H9 (cell line): ENCODE results near the gene SLC34A1. TPM values are rescaled to one million over a fixed set of nuclear protein-coding genes. Genes with fewer than 3 reads are reported as not detected.

ENCODE experiments used
- DNase-seq: peaks from one replicate; pipeline ENCODE4 v3.0.0-alpha.2; 2017
- H2AFZ ChIP-seq: one replicate; pipeline ENCODE4 v1.6.1; 2013; ENCODE audit warnings: mild to moderate bottlenecking, low read length, control low read depth, moderate library complexity
- H2AK5ac ChIP-seq: 2 replicates; pipeline ENCODE4 v1.6.1; 2013; ENCODE audit warnings: low read length, control low read depth, mixed read lengths; ENCODE audit not compliant: insufficient read length
- H2BK120ac ChIP-seq: one replicate; pipeline ENCODE4 v1.6.1; 2013; ENCODE audit warnings: low read depth, mild to moderate bottlenecking, low read length, control low read depth, inconsistent platforms; ENCODE audit not compliant: poor library complexity, severe bottlenecking
- H2BK12ac ChIP-seq: 2 replicates; pipeline ENCODE4 v1.6.1; 2013; ENCODE audit warnings: low read length, control low read depth, mixed read lengths, low read depth; ENCODE audit not compliant: insufficient read length
- H2BK15ac ChIP-seq: 2 replicates; pipeline ENCODE4 v1.6.1; 2013; ENCODE audit warnings: low read depth, low read length, control low read depth
- H2BK20ac ChIP-seq: one replicate; pipeline ENCODE4 v1.6.1; 2013; ENCODE audit warnings: low read depth, mild to moderate bottlenecking, low read length, control low read depth, inconsistent platforms; ENCODE audit not compliant: poor library complexity, severe bottlenecking
- H2BK5ac ChIP-seq: 2 replicates; pipeline ENCODE4 v1.6.1; 2013; ENCODE audit warnings: low read length, control low read depth, mixed read lengths; ENCODE audit not compliant: insufficient read length
- H3K14ac ChIP-seq: 2 replicates; pipeline ENCODE4 v1.6.1; 2013; ENCODE audit warnings: low read length, control low read depth; ENCODE audit not compliant: insufficient read depth
- H3K18ac ChIP-seq: 2 replicates; pipeline ENCODE4 v1.6.1; 2013; ENCODE audit warnings: low read depth, mild to moderate bottlenecking, mixed read lengths, low read length, control low read depth; ENCODE audit not compliant: insufficient read length
- H3K23ac ChIP-seq: 2 replicates; pipeline ENCODE4 v1.6.1; 2013; ENCODE audit warnings: low read length, control low read depth, mixed read lengths, low read depth; ENCODE audit not compliant: insufficient read length
- H3K23me2 ChIP-seq: 2 replicates; pipeline ENCODE4 v1.6.1; 2013; ENCODE audit warnings: low read depth, mild to moderate bottlenecking, mixed read lengths, low read length, control low read depth; ENCODE audit not compliant: insufficient read length, poor library complexity, severe bottlenecking
- H3K27ac ChIP-seq: 2 replicates; pipeline ENCODE4 v1.5.1; 2013; ENCODE audit warnings: low read length, control low read depth, mixed read lengths, low read depth; ENCODE audit not compliant: insufficient read length
- H3K27me3 ChIP-seq: 2 replicates; pipeline ENCODE4 v1.6.1; 2013; ENCODE audit warnings: low read length, control low read depth, inconsistent platforms; ENCODE audit not compliant: insufficient read depth
- H3K4ac ChIP-seq: 2 replicates; pipeline ENCODE4 v1.6.1; 2013; ENCODE audit warnings: low read depth, mild to moderate bottlenecking, control low read depth, inconsistent platforms, low read length, moderate library complexity
- H3K4me1 ChIP-seq: 2 replicates; pipeline ENCODE4 v1.6.1; 2013; ENCODE audit warnings: low read length, control low read depth, inconsistent platforms; ENCODE audit not compliant: insufficient read depth
- H3K4me2 ChIP-seq: 2 replicates; pipeline ENCODE4 v1.6.1; 2013; ENCODE audit warnings: low read length, control low read depth, mixed read lengths; ENCODE audit not compliant: insufficient read length, insufficient read depth
- H3K56ac ChIP-seq: 2 replicates; pipeline ENCODE4 v1.6.1; 2013; ENCODE audit warnings: low read depth, mild to moderate bottlenecking, mixed read lengths, low read length, control low read depth; ENCODE audit not compliant: insufficient read length
- H3K79me1 ChIP-seq: 2 replicates; pipeline ENCODE4 v1.6.1; 2013; ENCODE audit warnings: low read depth, mild to moderate bottlenecking, moderate library complexity, low read length, control low read depth, inconsistent platforms; ENCODE audit not compliant: insufficient read depth, poor library complexity, severe bottlenecking
- H3K79me2 ChIP-seq: 2 replicates; pipeline ENCODE4 v1.6.1; 2013; ENCODE audit warnings: low read length, control low read depth, inconsistent platforms; ENCODE audit not compliant: insufficient read depth
- H3K9ac ChIP-seq: 2 replicates; pipeline ENCODE4 v1.6.1; 2013; ENCODE audit warnings: low read length, control low read depth, mixed read lengths; ENCODE audit not compliant: insufficient read length; ENCODE audit errors: extremely low read depth
- H3K9me3 ChIP-seq: one replicate; pipeline ENCODE4 v1.6.1; 2013; ENCODE audit warnings: low read depth, low read length, inconsistent platforms; ENCODE audit not compliant: control insufficient read depth
- H3T11ph ChIP-seq: one replicate; pipeline ENCODE4 v1.6.1; 2013; ENCODE audit warnings: mild to moderate bottlenecking, low read length, control low read depth, inconsistent platforms
- H4K20me1 ChIP-seq: one replicate; pipeline ENCODE4 v1.6.1; 2013; ENCODE audit not compliant: control insufficient read depth, insufficient read length, insufficient read depth
- H4K5ac ChIP-seq: 2 replicates; pipeline ENCODE4 v1.6.1; 2013; ENCODE audit warnings: low read depth, mild to moderate bottlenecking, mixed read lengths, low read length, control low read depth; ENCODE audit not compliant: insufficient read length
- H4K8ac ChIP-seq: replicated peaks from 2 replicates; pipeline ENCODE4 v1.6.1; 2013; ENCODE audit warnings: low read length, control low read depth, mixed read lengths, low read depth; ENCODE audit not compliant: insufficient read length
- H4K91ac ChIP-seq: 2 replicates; pipeline ENCODE4 v1.6.1; 2013; ENCODE audit warnings: low read depth, mild to moderate bottlenecking, moderate library complexity, mixed read lengths, low read length, control low read depth; ENCODE audit not compliant: insufficient read length
- H3K27ac Mint-ChIP-seq, 3 experiments: 2 replicates in 2 of 3; 3 replicates in 1 of 3; pipeline ENCODE4 v1.8.0; 2020 to 2021; ENCODE audit warnings: mixed read lengths in 3 of 3, mild to moderate bottlenecking in 1 of 3, moderate library complexity in 1 of 3
- H3K27me3 Mint-ChIP-seq: 2 replicates; pipeline ENCODE4 v1.8.0; 2021; ENCODE audit warnings: low read depth, mild to moderate bottlenecking, moderate library complexity, mixed read lengths
- H3K36me3 Mint-ChIP-seq, 3 experiments: 2 replicates in 2 of 3; 3 replicates in 1 of 3; pipeline ENCODE4 v1.8.0; 2020 to 2021; ENCODE audit warnings: low read depth in 3 of 3, mixed read lengths in 3 of 3; ENCODE audit not compliant: insufficient read depth in 1 of 3
- H3K4me1 Mint-ChIP-seq, 2 experiments: 2 replicates each; pipeline ENCODE4 v1.8.0; 2020; ENCODE audit warnings: mixed read lengths in 2 of 2
- H3K4me3 Mint-ChIP-seq, 2 experiments: 2 replicates in 1 of 2; 3 replicates in 1 of 2; pipeline ENCODE4 v1.8.0; 2020 to 2021; ENCODE audit warnings: mild to moderate bottlenecking in 2 of 2, mixed read lengths in 2 of 2, moderate library complexity in 1 of 2
- H3K9me3 Mint-ChIP-seq, 2 experiments: 2 replicates in 1 of 2; 3 replicates in 1 of 2; pipeline ENCODE4 v1.8.0; 2020; ENCODE audit warnings: mild to moderate bottlenecking in 2 of 2, mixed read lengths in 2 of 2, moderate library complexity in 1 of 2
- WGBS: extraction: QIAGEN DNeasy Blood & Tissue Kit; methylation state at CpG from one replicate; pipeline ENCODE4 v1.1.7; 2013; ENCODE audit warnings: missing lambda C conversion rate, low lambda C conversion rate, mixed read lengths; ENCODE audit not compliant: insufficient read length; ENCODE audit errors: extremely low coverage; 5-methylcytosine and 5-hydroxymethylcytosine counted together
- total RNA-seq: library from RNA; stranded (reverse); gene quantifications from 2 replicates; pipeline ENCODE4 v1.2.1, GENCODE V29; 2021
- TF ChIP-seq, protein P1 (sequence below): fragments of 200-600 bp; sonication (generic); conservative IDR thresholded peaks from 3 replicates; pipeline ENCODE4 v1.8.0; 2021; ENCODE audit warnings: antibody characterized with exemption, mild to moderate bottlenecking

SLC34A1 gene
- total RNA-seq, 1 experiment from 2014 or later = not detected

DNA sequence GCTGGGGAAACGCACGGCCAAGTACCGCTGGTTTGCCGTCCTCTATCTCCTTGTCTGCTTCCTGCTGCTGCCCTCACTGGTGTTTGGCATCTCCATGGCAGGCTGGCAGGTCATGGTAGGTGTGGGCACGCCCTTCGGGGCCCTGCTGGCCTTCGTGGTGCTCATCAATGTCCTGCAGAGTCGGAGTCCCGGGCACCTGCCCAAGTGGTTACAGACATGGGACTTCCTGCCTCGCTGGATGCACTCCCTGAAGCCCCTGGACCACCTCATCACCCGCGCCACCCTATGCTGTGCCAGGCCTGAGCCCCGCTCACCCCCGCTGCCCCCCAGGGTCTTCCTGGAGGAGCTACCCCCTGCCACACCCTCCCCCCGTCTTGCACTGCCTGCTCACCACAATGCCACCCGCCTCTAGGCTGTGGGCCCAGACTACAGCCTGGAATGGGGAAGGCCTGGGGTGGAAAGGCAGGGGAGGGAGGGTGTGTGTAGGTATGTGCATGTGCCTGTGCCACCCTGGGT, 13.7 kb downstream of the SLC34A1 start:
- Histone ChIP-seq H3K56ac (no peak overlapping the region), H3K27me3 (no peaks in the 10 kb centered on the region; the same call in 1 of the 2 replicates), H2AK5ac (no peak overlapping the region), H2BK20ac (no peak overlapping the region), H4K8ac (no peak overlapping the region), H3K9ac (no peak overlapping the region), H3K4me2 (no peak overlapping the region), H3K79me1 (no peaks in the 10 kb centered on the region), H3K14ac (no peak overlapping the region), H2AFZ (no peak overlapping the region), H2BK5ac (no peak overlapping the region), H3K4me1 (no peaks in the 10 kb centered on the region; the same call in 1 of the 2 replicates), H3K23ac (no peak overlapping the region), H3K79me2 (no peaks in the 10 kb centered on the region), H4K5ac (no peak overlapping the region), H2BK12ac (no peak overlapping the region), H4K20me1 (no peaks in the 10 kb centered on the region), H3K18ac (no peak overlapping the region), H3K27ac (no peak overlapping the region), H4K91ac (no peak overlapping the region), H2BK15ac (no peak overlapping the region), H3K9me3 (no peaks in the 10 kb centered on the region), H3K4ac (no peak overlapping the region), H2BK120ac (no peak overlapping the region), H3K23me2 (peaks cover 7% of the 10 kb centered on the region), H3T11ph (no peak overlapping the region)
- H3K36me3 Mint-ChIP-seq = no peaks in the 10 kb centered on the region
- no peak overlapping the region for H3K27ac Mint-ChIP-seq
- H3K9me3 Mint-ChIP-seq = peaks cover 0 to 1% of the 10 kb centered on the region in 2 experiments; a peak in 2 of 5 replicates
- H3K4me3 Mint-ChIP-seq = no peak overlapping the region
- peaks cover 14 to 22% of the 10 kb centered on the region in 2 experiments for H3K4me1 Mint-ChIP-seq
- WGBS = no CpG with 5 or more reads among the region's 16 CpGs
- peaks cover 48% of the 10 kb centered on the region for H3K27me3 Mint-ChIP-seq
- DNase-seq = no peak
- TF ChIP-seq, protein P1, sequence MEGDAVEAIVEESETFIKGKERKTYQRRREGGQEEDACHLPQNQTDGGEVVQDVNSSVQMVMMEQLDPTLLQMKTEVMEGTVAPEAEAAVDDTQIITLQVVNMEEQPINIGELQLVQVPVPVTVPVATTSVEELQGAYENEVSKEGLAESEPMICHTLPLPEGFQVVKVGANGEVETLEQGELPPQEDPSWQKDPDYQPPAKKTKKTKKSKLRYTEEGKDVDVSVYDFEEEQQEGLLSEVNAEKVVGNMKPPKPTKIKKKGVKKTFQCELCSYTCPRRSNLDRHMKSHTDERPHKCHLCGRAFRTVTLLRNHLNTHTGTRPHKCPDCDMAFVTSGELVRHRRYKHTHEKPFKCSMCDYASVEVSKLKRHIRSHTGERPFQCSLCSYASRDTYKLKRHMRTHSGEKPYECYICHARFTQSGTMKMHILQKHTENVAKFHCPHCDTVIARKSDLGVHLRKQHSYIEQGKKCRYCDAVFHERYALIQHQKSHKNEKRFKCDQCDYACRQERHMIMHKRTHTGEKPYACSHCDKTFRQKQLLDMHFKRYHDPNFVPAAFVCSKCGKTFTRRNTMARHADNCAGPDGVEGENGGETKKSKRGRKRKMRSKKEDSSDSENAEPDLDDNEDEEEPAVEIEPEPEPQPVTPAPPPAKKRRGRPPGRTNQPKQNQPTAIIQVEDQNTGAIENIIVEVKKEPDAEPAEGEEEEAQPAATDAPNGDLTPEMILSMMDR = no peak
